ENCODE data around the gene DMXL2.
"Not testable (repeated sequence)": the region's sequence is repeated elsewhere in the genome, so short reads cannot be mapped to it uniquely, and the experiment has no call there.

The DMXL2 gene

GRCh38 chr15:51491941-51492340, 130.6 kb downstream of the DMXL2 start:
- DNase-seq, result no peak

GRCh38 chr15:51484781-51485180, 137.8 kb downstream of the DMXL2 start:
- DNase-seq, result no peak

GRCh38 chr15:51483985-51484384, 138.6 kb downstream of the DMXL2 start:
- no peak for DNase-seq

- no peak for DNase-seq
These were observed 139.1 kb downstream of the DMXL2 start for GRCh38 chr15:51483520-51483919.

GRCh38 chr15:51475736-51476135, 146.8 kb downstream of the DMXL2 start:
- no peak for DNase-seq

- no peak for DNase-seq
These were observed 152.1 kb downstream of the DMXL2 start for GRCh38 chr15:51470512-51470911.

GRCh38 chr15:51460796-51461195, 161.8 kb downstream of the DMXL2 start:
- DNase-seq, result no peak

GRCh38 chr15:51450001-51450400, 172.6 kb downstream of the DMXL2 start:
- no peak for DNase-seq

GRCh38 chr15:51448622-51449399, 173.8 kb downstream of the DMXL2 start:
- DNase-seq, result no peak

- DNase-seq, result no peak
These were observed 174.5 kb downstream of the DMXL2 start for GRCh38 chr15:51447855-51448621.

GRCh38 chr15:51446029-51446744, 176.4 kb downstream of the DMXL2 start:
- not testable (repeated sequence) for DNase-seq

- DNase-seq, result no peak
These were observed 177.8 kb downstream of the DMXL2 start for GRCh38 chr15:51444807-51445206.

- DNase-seq, result no peak
These were observed 178.5 kb downstream of the DMXL2 start for GRCh38 chr15:51444112-51444511.

- DNase-seq, result no peak
These were observed 179.2 kb downstream of the DMXL2 start for GRCh38 chr15:51443282-51443914.

- DNase-seq, result no peak
These were observed 184.0 kb downstream of the DMXL2 start for GRCh38 chr15:51438526-51438925.

- peak; percentile 2 for DNase-seq
These were observed 197.0 kb downstream of the DMXL2 start for GRCh38 chr15:51425517-51426040.

- no peak for DNase-seq
These were observed 197.8 kb downstream of the DMXL2 start for GRCh38 chr15:51424780-51425179.

GRCh38 chr15:51423040-51423439, 199.5 kb downstream of the DMXL2 start:
- not testable (repeated sequence) for DNase-seq

- no peak for DNase-seq
These were observed 206.4 kb downstream of the DMXL2 start for GRCh38 chr15:51416129-51416528.

- DNase-seq, result no peak
These were observed 208.2 kb downstream of the DMXL2 start for GRCh38 chr15:51414256-51414860.

GRCh38 chr15:51405693-51406523, 216.7 kb downstream of the DMXL2 start:
- no peak for DNase-seq

Measured in NCI-H2171 (cell line).